ENCODE measurements around the gene LRTM2.

GRCh38 chr12:1857086-1857485 is 36.7 kb downstream of the LRTM2 start:
- TF ChIP-seq POLR2AphosphoS5 (IDR thresholded peaks at IDR 0.05; ENCODE audit: low read depth, low read length) (no peak), TAF1 (IDR thresholded peaks at IDR 0.05; ENCODE audit: borderline replicate concordance, insufficient read depth, low read length) (no peak), REST (IDR thresholded peaks at IDR 0.05; ENCODE audit: insufficient read depth in 1 of 2, low read depth in 2 of 2, low read length in 2 of 2) (no peak)

Data from PFSK-1 (cell line).